ENCODE measurements around the gene NPIPB8. TPM values are rescaled to one million over a fixed set of nuclear protein-coding genes. Genes with fewer than 3 reads are reported as not detected.
A peak's percentile ranks its signal among the peaks of the same experiment; 100 is the strongest.
"Not testable (repeated sequence)": the region's sequence is repeated elsewhere in the genome, so short reads cannot be mapped to it uniquely, and the experiment has no call there.

The NPIPB8 gene
- total RNA-seq, 1 experiment from 2014 or later, result not detected

GRCh38 chr16:28668199-28668598 lies 30.3 kb downstream of the NPIPB8 start:
- H3K4me3 ChIP-seq (ENCODE audit: low read depth, low read length, poor library complexity, severe bottlenecking); H3K9me3 ChIP-seq (ENCODE audit: low read depth, low read length, poor library complexity, severe bottlenecking); DNase-seq (ENCODE audit: low spot score); POLR2A ChIA-PET (ENCODE audit: low non-redundant PET); intact Hi-C loops (cut with micrococcal nuclease; ENCODE audit: unreplicated experiment); CTCF ChIA-PET; H3K27ac ChIP-seq (ENCODE audit: low read depth, low read length, poor library complexity, severe bottlenecking); BruUV-seq (replicated peaks); H3K36me3 ChIP-seq (ENCODE audit: insufficient read depth, low read length, poor library complexity, severe bottlenecking); H3K4me1 ChIP-seq (ENCODE audit: insufficient read depth, low read length, poor library complexity, severe bottlenecking); H3K27me3 ChIP-seq (replicated peaks; ENCODE audit: insufficient read depth, low read depth, low read length, poor library complexity): not testable (repeated sequence)

DNA sequence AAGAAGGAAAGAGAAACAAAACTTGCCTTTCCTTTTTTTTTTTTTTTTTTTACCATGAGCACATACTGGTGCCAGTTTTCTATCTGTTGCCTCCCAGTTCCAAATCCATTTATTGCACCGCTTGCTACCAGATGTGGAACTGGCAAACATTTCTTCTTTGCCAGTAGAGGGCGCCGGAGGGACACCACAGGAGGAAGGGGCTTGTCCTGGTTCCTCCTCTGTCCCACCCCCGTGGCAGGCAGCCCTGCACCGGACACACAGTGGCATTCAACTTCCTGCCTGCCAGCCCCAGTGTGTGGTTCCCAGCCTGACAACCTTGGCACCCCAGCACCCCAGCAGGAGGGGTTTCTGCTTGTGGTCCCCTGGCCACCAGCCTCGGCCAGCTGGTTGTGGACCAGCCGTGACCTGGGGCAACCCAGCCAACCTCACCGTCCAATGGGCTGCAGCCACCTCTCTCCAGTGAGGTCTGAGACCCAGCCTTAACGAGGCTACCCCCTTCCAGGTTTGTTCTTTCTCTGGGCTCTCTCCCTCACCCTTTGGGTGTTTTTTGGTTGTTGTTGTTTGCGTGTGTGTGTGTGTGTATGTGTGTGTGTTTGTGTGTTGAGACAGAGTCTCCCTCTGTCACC lies 50.6 kb downstream of the NPIPB8 start:
- intact Hi-C loops (cut with micrococcal nuclease; ENCODE audit: unreplicated experiment); H3K27me3 ChIP-seq (replicated peaks; ENCODE audit: insufficient read depth, low read depth, low read length, poor library complexity); BruUV-seq (replicated peaks); H3K4me3 ChIP-seq (ENCODE audit: low read depth, low read length, poor library complexity, severe bottlenecking); CTCF ChIA-PET; POLR2A ChIA-PET (ENCODE audit: low non-redundant PET); H3K36me3 ChIP-seq (ENCODE audit: insufficient read depth, low read length, poor library complexity, severe bottlenecking); H3K27ac ChIP-seq (ENCODE audit: low read depth, low read length, poor library complexity, severe bottlenecking); H3K4me1 ChIP-seq (ENCODE audit: insufficient read depth, low read length, poor library complexity, severe bottlenecking); H3K9me3 ChIP-seq (ENCODE audit: low read depth, low read length, poor library complexity, severe bottlenecking); DNase-seq (ENCODE audit: low spot score): not testable (repeated sequence)

DNA sequence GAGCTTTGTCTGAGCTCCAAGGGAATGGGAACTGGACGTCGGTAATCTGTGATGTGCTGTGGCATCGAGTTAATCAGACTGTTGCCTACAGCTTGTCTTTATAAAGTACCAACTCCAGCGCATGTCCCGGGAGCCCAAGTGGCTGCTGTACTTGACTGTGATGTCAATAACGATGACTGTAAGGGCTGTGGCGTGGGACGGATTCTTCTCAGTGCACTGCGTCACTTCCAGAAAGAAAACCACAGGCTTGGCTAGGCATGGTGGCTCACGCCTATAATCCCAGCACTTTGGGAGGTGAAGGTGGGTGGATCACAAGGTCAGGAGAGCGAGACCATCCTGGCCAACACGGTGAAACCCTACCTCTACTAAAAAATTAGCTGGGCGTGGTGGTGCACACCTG lies 51.6 kb downstream of the NPIPB8 start:
- H3K27ac ChIP-seq (ENCODE audit: low read depth, low read length, poor library complexity, severe bottlenecking); H3K9me3 ChIP-seq (ENCODE audit: low read depth, low read length, poor library complexity, severe bottlenecking); BruUV-seq (replicated peaks); H3K27me3 ChIP-seq (replicated peaks; ENCODE audit: insufficient read depth, low read depth, low read length, poor library complexity); H3K36me3 ChIP-seq (ENCODE audit: insufficient read depth, low read length, poor library complexity, severe bottlenecking); H3K4me3 ChIP-seq (ENCODE audit: low read depth, low read length, poor library complexity, severe bottlenecking); CTCF ChIA-PET; intact Hi-C loops (cut with micrococcal nuclease; ENCODE audit: unreplicated experiment); H3K4me1 ChIP-seq (ENCODE audit: insufficient read depth, low read length, poor library complexity, severe bottlenecking); DNase-seq (ENCODE audit: low spot score); POLR2A ChIA-PET (ENCODE audit: low non-redundant PET): not testable (repeated sequence)

GRCh38 chr16:28691722-28692121 lies 53.9 kb downstream of the NPIPB8 start:
- H3K36me3 ChIP-seq (ENCODE audit: insufficient read depth, low read length, poor library complexity, severe bottlenecking); H3K4me1 ChIP-seq (ENCODE audit: insufficient read depth, low read length, poor library complexity, severe bottlenecking); CTCF ChIA-PET; H3K27ac ChIP-seq (ENCODE audit: low read depth, low read length, poor library complexity, severe bottlenecking); H3K4me3 ChIP-seq (ENCODE audit: low read depth, low read length, poor library complexity, severe bottlenecking); H3K27me3 ChIP-seq (replicated peaks; ENCODE audit: insufficient read depth, low read depth, low read length, poor library complexity); intact Hi-C loops (cut with micrococcal nuclease; ENCODE audit: unreplicated experiment); POLR2A ChIA-PET (ENCODE audit: low non-redundant PET); BruUV-seq (replicated peaks); H3K9me3 ChIP-seq (ENCODE audit: low read depth, low read length, poor library complexity, severe bottlenecking); DNase-seq (ENCODE audit: low spot score): not testable (repeated sequence)

DNA sequence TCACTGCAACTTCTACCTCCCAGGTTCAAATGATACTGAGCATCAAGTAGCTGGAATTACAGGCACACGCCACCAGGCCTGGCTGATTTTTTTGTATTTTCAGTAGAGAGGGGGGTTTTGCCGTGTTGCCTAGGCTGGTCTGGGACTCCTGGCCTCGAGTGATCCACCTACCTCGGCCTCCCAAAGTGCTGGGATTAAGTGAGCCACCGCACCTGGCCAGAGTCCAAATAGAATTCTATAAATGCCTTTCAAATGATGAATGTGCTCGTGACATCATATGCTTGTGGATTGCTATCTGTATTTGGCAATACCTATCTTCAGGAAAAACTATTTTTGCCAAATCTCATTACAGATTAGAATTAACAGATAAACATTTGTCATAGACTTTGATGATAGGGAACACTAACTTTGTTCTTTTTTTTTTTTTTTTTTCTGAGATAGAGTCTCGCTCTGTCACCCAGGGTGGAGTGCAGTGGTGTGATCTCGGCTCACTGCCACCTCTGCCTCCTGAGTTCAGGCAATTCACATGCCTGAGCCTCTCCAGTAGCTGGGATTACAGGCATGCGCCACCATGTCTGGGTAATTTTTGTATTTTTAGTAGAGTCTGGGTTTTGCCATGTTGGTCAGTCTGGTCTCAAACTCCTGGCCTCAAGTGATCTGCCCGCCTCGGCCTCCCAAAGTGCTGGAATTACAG lies 55.5 kb downstream of the NPIPB8 start:
- POLR2A ChIA-PET (ENCODE audit: low non-redundant PET); H3K4me3 ChIP-seq (ENCODE audit: low read depth, low read length, poor library complexity, severe bottlenecking); CTCF ChIA-PET; H3K27ac ChIP-seq (ENCODE audit: low read depth, low read length, poor library complexity, severe bottlenecking); DNase-seq (ENCODE audit: low spot score); H3K36me3 ChIP-seq (ENCODE audit: insufficient read depth, low read length, poor library complexity, severe bottlenecking); BruUV-seq (replicated peaks); intact Hi-C loops (cut with micrococcal nuclease; ENCODE audit: unreplicated experiment); H3K4me1 ChIP-seq (ENCODE audit: insufficient read depth, low read length, poor library complexity, severe bottlenecking); H3K9me3 ChIP-seq (ENCODE audit: low read depth, low read length, poor library complexity, severe bottlenecking); H3K27me3 ChIP-seq (replicated peaks; ENCODE audit: insufficient read depth, low read depth, low read length, poor library complexity): not testable (repeated sequence)

DNA sequence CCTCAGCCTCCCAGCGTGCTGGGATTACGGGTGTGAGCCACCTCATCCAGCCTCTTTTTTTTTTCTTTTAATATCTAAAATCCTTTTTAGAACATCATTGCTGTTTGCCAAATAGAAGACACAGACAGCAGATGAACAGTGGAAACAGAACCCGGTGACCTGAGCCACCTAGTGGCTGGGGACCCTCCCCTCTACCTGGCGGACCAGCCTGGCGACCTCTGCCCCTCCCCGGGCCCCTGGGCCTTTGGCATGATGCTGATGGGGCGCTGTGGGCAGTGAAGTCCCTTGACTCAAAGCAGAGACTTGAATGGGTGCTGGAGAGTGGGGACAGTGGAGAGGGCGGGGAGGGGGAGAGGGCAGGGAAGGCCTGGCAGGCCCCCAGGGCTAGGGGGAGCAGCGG lies 61.9 kb downstream of the NPIPB8 start:
- H3K36me3 ChIP-seq (ENCODE audit: insufficient read depth, low read length, poor library complexity, severe bottlenecking); H3K27ac ChIP-seq (ENCODE audit: low read depth, low read length, poor library complexity, severe bottlenecking); POLR2A ChIA-PET (ENCODE audit: low non-redundant PET); DNase-seq (ENCODE audit: low spot score); H3K4me1 ChIP-seq (ENCODE audit: insufficient read depth, low read length, poor library complexity, severe bottlenecking); H3K27me3 ChIP-seq (replicated peaks; ENCODE audit: insufficient read depth, low read depth, low read length, poor library complexity); CTCF ChIA-PET; intact Hi-C loops (cut with micrococcal nuclease; ENCODE audit: unreplicated experiment); H3K9me3 ChIP-seq (ENCODE audit: low read depth, low read length, poor library complexity, severe bottlenecking); H3K4me3 ChIP-seq (ENCODE audit: low read depth, low read length, poor library complexity, severe bottlenecking); BruUV-seq (replicated peaks): not testable (repeated sequence)

GRCh38 chr16:28700349-28700748 lies 62.5 kb downstream of the NPIPB8 start:
- H3K9me3 ChIP-seq (ENCODE audit: low read depth, low read length, poor library complexity, severe bottlenecking); H3K36me3 ChIP-seq (ENCODE audit: insufficient read depth, low read length, poor library complexity, severe bottlenecking); POLR2A ChIA-PET (ENCODE audit: low non-redundant PET); H3K4me1 ChIP-seq (ENCODE audit: insufficient read depth, low read length, poor library complexity, severe bottlenecking); H3K27me3 ChIP-seq (replicated peaks; ENCODE audit: insufficient read depth, low read depth, low read length, poor library complexity); H3K4me3 ChIP-seq (ENCODE audit: low read depth, low read length, poor library complexity, severe bottlenecking); CTCF ChIA-PET; BruUV-seq (replicated peaks); H3K27ac ChIP-seq (ENCODE audit: low read depth, low read length, poor library complexity, severe bottlenecking); intact Hi-C loops (cut with micrococcal nuclease; ENCODE audit: unreplicated experiment): not testable (repeated sequence)
- DNase-seq (ENCODE audit: low spot score), result peak; percentile 0

DNA sequence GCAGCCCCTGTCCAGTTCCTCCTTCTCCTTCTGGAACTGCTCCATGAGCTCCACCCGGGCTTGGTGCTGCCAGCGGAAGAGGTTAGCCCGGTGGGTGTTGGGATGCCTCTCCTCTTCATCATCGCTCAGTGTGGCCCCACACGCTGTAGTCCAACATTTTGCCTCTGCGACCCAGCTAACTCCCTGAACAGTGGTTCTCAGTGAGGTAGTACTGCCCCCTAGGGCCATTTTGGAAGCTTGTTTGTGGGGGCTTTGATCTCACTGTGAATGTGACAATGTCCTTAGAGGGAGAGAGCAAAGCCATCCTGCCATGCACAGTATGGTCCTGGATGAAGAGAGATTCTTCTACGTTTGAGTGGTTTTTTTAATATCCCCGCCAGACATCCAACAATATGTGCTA lies 63.5 kb downstream of the NPIPB8 start:
- H3K9me3 ChIP-seq (ENCODE audit: low read depth, low read length, poor library complexity, severe bottlenecking); DNase-seq (ENCODE audit: low spot score); BruUV-seq (replicated peaks); H3K27ac ChIP-seq (ENCODE audit: low read depth, low read length, poor library complexity, severe bottlenecking); H3K4me3 ChIP-seq (ENCODE audit: low read depth, low read length, poor library complexity, severe bottlenecking); H3K36me3 ChIP-seq (ENCODE audit: insufficient read depth, low read length, poor library complexity, severe bottlenecking); POLR2A ChIA-PET (ENCODE audit: low non-redundant PET); CTCF ChIA-PET; intact Hi-C loops (cut with micrococcal nuclease; ENCODE audit: unreplicated experiment); H3K4me1 ChIP-seq (ENCODE audit: insufficient read depth, low read length, poor library complexity, severe bottlenecking); H3K27me3 ChIP-seq (replicated peaks; ENCODE audit: insufficient read depth, low read depth, low read length, poor library complexity): not testable (repeated sequence)

Data from A673 (cell line).